RWPE1 (cell line): ENCODE results near the gene THOC1.

Experiments used
- CTCF ChIA-PET: fragments of 350-600 bp; sonication (Branson Sonifier 250); formaldehyde crosslinking; extraction: SDS; loops from one replicate; lab custom pipeline; 2021; lab: Yijun Ruan, JAX
- POLR2A ChIA-PET: fragments of 400-600 bp; formaldehyde crosslinking; extraction: SDS; loops from one replicate; lab custom pipeline; 2020; ENCODE audit warnings: antibody characterized with exemption; ENCODE audit not compliant: low non-redundant PET; lab: Yijun Ruan, JAX
- DNase-seq: peaks from one replicate; pipeline ENCODE4 v3.0.0; 2012; ENCODE audit warnings: low spot score
- H3K27ac ChIP-seq: fragments of 450-650 bp; 2 replicates; pipeline ENCODE4 v1.5.1; 2017
- CTCF ChIP-seq: fragments of 450-650 bp; conservative IDR thresholded peaks from 2 replicates; pipeline ENCODE4 v1.5.1; 2017; ENCODE audit warnings: low read depth, mild to moderate bottlenecking

THOC1 gene

GRCh38 chr18:286515-287310 lies 18.9 kb upstream of the THOC1 start:
- no peak overlapping the region for H3K27ac ChIP-seq
- peak; percentile 6 for DNase-seq
- peak; percentile 37 for TF ChIP-seq CTCF
- CTCF ChIA-PET: interaction anchor here (0.6 to 0.7 kb wide), 3 partner anchors 16 to 346 kb away, joined by 3 to 4 read pairs (median 3); no protein-coding TSS in a partner anchor
- POLR2A ChIA-PET: no interaction called here

GRCh38 chr18:285817-286216 lies 18.0 kb upstream of the THOC1 start:
- H3K27ac ChIP-seq: no peak overlapping the region
- ChIA-PET POLR2A (no interaction called here), CTCF (interaction anchor here (0.6 kb wide), 1 partner anchor 232 kb away, joined by 6 read pairs; no protein-coding TSS in a partner anchor)
- no peak for DNase-seq
- TF ChIP-seq CTCF: no peak

GRCh38 chr18:275486-275885 lies 7.6 kb upstream of the THOC1 start:
- no peak overlapping the region for H3K27ac ChIP-seq
- TF ChIP-seq CTCF: no peak
- POLR2A ChIA-PET: no interaction called here
- DNase-seq: no peak
- CTCF ChIA-PET: no interaction called here

- DNase-seq: no peak
- ChIA-PET CTCF (no interaction called here), POLR2A (no interaction called here)
- TF ChIP-seq CTCF: no peak
- no peak overlapping the region for H3K27ac ChIP-seq
Measured at GRCh38 chr18:274313-274712, 6.5 kb upstream of the THOC1 start.

- ChIA-PET CTCF (no interaction called here), POLR2A (no interaction called here)
- DNase-seq: no peak
- no peak overlapping the region for H3K27ac ChIP-seq
- no peak for TF ChIP-seq CTCF
Measured at GRCh38 chr18:273525-273924, 5.7 kb upstream of the THOC1 start.

GRCh38 chr18:272650-273049 lies 4.8 kb upstream of the THOC1 start:
- ChIA-PET POLR2A (interaction anchor here (0.6 kb wide), 1 partner anchor 307 kb away, joined by 3 read pairs; no protein-coding TSS in a partner anchor), CTCF (no interaction called here)
- H3K27ac ChIP-seq: no peak overlapping the region
- no peak for TF ChIP-seq CTCF
- no peak for DNase-seq
